Nephron (organoid): ENCODE data around the gene ACVR1B.

Source experiments
- H3K27ac Mint-ChIP-seq, 3 experiments: 2 replicates each; pipeline ENCODE4 v1.8.0; 2020; ENCODE audit warnings: mixed read lengths in 3 of 3, mild to moderate bottlenecking in 2 of 3, moderate library complexity in 1 of 3
- H3K27me3 Mint-ChIP-seq: 2 replicates; pipeline ENCODE4 v1.8.0; 2021; ENCODE audit warnings: low read depth, mild to moderate bottlenecking, moderate library complexity, mixed read lengths
- H3K36me3 Mint-ChIP-seq: 2 replicates; pipeline ENCODE4 v1.8.0; 2020; ENCODE audit warnings: low read depth, mixed read lengths
- H3K4me1 Mint-ChIP-seq: 2 replicates; pipeline ENCODE4 v1.8.0; 2020; ENCODE audit warnings: mixed read lengths
- H3K4me3 Mint-ChIP-seq, 3 experiments: 2 replicates each; pipeline ENCODE4 v1.8.0; 2020; ENCODE audit warnings: mild to moderate bottlenecking in 3 of 3, mixed read lengths in 3 of 3, moderate library complexity in 2 of 3
- H3K9me3 Mint-ChIP-seq: 2 replicates; pipeline ENCODE4 v1.8.0; 2020; ENCODE audit warnings: mixed read lengths
- CTCF ChIP-seq, 3 experiments: fragments of 200-600 bp; sonication (generic); IDR thresholded peaks; one replicate each; pipeline ENCODE4 v1.5.0; 2021; ENCODE audit warnings: antibody characterized with exemption in 3 of 3; ENCODE audit not compliant: unreplicated experiment in 3 of 3

ACVR1B gene

DNA sequence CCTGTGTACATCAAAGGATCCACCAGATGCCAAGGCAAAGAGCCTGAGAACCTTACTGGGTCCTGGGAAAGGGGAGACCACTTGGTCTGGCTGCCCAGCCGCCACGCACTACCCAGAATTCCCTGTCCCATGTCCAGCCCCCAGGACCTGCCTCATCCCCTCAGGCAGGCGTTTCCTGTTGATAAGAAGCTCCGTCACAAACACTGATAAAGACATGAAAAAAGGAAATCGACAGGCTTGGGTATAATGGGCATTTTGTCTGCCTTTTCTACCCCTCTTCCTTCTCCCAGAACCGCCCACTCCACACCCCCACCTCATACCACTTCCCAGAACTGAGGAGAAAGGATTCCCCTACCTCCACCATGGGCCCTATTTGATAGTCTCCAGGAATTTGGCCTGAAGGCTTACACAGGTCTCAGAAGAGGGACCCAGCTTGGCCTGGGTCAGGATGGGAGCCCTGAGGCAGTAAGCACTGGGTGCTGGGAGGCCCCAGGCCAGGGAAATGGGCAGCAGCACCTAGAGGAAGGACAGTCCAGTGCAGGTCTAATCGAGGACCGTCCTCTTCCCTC, 25.4 kb upstream of the ACVR1B start:
- TF ChIP-seq CTCF (IDR thresholded peaks at IDR 0.05; ENCODE audit: unreplicated experiment in 3 of 3) = no peak
- no peak overlapping the region for H3K27ac Mint-ChIP-seq
- peaks cover 36% of the 10 kb centered on the region for H3K4me1 Mint-ChIP-seq
- H3K9me3 Mint-ChIP-seq = no peaks in the 10 kb centered on the region
- no peaks in the 10 kb centered on the region for H3K36me3 Mint-ChIP-seq
- peaks cover 5% of the 10 kb centered on the region for H3K27me3 Mint-ChIP-seq
- no peak overlapping the region for H3K4me3 Mint-ChIP-seq

GRCh38 chr12:51926718-51927117, 24.8 kb upstream of the ACVR1B start:
- Mint-ChIP-seq H3K27ac (no peak overlapping the region), H3K9me3 (no peaks in the 10 kb centered on the region), H3K27me3 (peaks cover 5% of the 10 kb centered on the region), H3K4me3 (no peak overlapping the region), H3K4me1 (peaks cover 31% of the 10 kb centered on the region), H3K36me3 (no peaks in the 10 kb centered on the region)
- peak; percentile 20 to 48 (median 32) for TF ChIP-seq CTCF (IDR thresholded peaks at IDR 0.05; ENCODE audit: unreplicated experiment in 3 of 3)

GRCh38 chr12:51932218-51933076, 19.1 kb upstream of the ACVR1B start:
- no peaks in the 10 kb centered on the region for H3K9me3 Mint-ChIP-seq
- peaks cover 8% of the 10 kb centered on the region for H3K4me1 Mint-ChIP-seq
- H3K27ac Mint-ChIP-seq = no peak overlapping the region
- H3K36me3 Mint-ChIP-seq = no peaks in the 10 kb centered on the region
- TF ChIP-seq CTCF (IDR thresholded peaks at IDR 0.05; ENCODE audit: unreplicated experiment in 3 of 3) = no peak
- no peak overlapping the region for H3K4me3 Mint-ChIP-seq
- H3K27me3 Mint-ChIP-seq = peaks cover 5% of the 10 kb centered on the region

- Mint-ChIP-seq H3K27me3 (peaks cover 5% of the 10 kb centered on the region), H3K36me3 (no peaks in the 10 kb centered on the region), H3K4me1 (peaks cover 8% of the 10 kb centered on the region), H3K4me3 (no peak overlapping the region), H3K27ac (no peak overlapping the region), H3K9me3 (no peaks in the 10 kb centered on the region)
- no peak for TF ChIP-seq CTCF (IDR thresholded peaks at IDR 0.05; ENCODE audit: unreplicated experiment in 3 of 3)
Observed at GRCh38 chr12:51934080-51934479, 17.4 kb upstream of the ACVR1B start.

- Mint-ChIP-seq H3K27ac (no peak overlapping the region), H3K27me3 (peaks cover 5% of the 10 kb centered on the region), H3K4me3 (no peak overlapping the region), H3K4me1 (peaks cover 32% of the 10 kb centered on the region), H3K9me3 (peaks cover 6% of the 10 kb centered on the region), H3K36me3 (no peaks in the 10 kb centered on the region)
- no peak for TF ChIP-seq CTCF (IDR thresholded peaks at IDR 0.05; ENCODE audit: unreplicated experiment in 3 of 3)
Observed at GRCh38 chr12:51937926-51938325, 13.6 kb upstream of the ACVR1B start.
